Measurements from ENCODE around the gene GNAI1. TPM values are rescaled to one million over a fixed set of nuclear protein-coding genes. Genes with fewer than 3 reads are reported as not detected.

Gene GNAI1
- total RNA-seq, 1 donor from 2014 or later, result 132 TPM

DNA sequence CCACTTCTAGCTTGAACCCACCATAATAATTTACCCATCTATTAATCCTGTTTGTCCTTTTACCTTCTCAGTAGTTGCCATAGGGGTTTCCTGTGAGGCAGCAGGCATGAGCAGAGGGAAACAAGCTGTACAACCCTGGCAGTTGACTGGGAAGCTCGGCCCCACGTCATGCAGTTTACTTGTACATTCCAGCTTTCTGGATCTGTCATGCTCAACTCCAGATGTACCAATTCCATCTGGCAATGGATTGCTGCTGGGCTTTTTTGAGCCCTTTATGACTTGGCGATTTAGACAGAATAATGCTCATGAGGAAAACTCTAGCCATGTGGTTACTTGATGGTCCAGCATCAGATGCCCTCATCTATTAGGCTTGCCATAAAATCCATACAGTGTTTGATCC lies 112.5 kb downstream of the GNAI1 start:
- TF ChIP-seq, protein P1, sequence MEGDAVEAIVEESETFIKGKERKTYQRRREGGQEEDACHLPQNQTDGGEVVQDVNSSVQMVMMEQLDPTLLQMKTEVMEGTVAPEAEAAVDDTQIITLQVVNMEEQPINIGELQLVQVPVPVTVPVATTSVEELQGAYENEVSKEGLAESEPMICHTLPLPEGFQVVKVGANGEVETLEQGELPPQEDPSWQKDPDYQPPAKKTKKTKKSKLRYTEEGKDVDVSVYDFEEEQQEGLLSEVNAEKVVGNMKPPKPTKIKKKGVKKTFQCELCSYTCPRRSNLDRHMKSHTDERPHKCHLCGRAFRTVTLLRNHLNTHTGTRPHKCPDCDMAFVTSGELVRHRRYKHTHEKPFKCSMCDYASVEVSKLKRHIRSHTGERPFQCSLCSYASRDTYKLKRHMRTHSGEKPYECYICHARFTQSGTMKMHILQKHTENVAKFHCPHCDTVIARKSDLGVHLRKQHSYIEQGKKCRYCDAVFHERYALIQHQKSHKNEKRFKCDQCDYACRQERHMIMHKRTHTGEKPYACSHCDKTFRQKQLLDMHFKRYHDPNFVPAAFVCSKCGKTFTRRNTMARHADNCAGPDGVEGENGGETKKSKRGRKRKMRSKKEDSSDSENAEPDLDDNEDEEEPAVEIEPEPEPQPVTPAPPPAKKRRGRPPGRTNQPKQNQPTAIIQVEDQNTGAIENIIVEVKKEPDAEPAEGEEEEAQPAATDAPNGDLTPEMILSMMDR (IDR thresholded peaks at IDR 0.05; ENCODE audit: unreplicated experiment), result no peak
- no peak overlapping the region for H3K27ac Mint-ChIP-seq (ENCODE audit: unreplicated experiment)
- H3K9me3 Mint-ChIP-seq (ENCODE audit: unreplicated experiment), result no peaks in the 10 kb centered on the region

DNA sequence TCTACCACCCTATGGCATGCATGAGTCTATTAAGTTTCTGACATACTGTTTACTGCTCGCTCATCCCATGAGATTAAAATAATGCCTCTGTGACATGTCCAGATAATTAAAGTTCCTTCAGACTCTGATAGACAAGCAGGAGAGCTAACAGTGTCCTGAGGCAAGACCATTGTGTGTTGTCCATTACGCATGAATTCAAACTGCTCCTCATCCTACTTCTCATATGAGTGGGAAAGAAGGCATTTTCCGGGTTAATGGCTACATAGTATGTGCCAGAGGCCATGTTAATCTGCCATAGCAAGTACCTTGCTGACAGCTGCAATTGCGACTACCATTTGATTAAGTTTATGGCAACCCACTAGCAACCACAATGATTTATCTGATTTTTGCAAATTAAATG lies 113.3 kb downstream of the GNAI1 start:
- H3K27ac Mint-ChIP-seq (ENCODE audit: unreplicated experiment), result no peak overlapping the region
- H3K4me3 Mint-ChIP-seq (ENCODE audit: unreplicated experiment), result no peak overlapping the region
- H3K27me3 Mint-ChIP-seq (ENCODE audit: unreplicated experiment), result no peaks in the 10 kb centered on the region
- TF ChIP-seq, protein P1 (IDR thresholded peaks at IDR 0.05; ENCODE audit: unreplicated experiment), result no peak
- DNase-seq (ENCODE audit: low spot score), result no peak
- H3K36me3 Mint-ChIP-seq (ENCODE audit: low read depth, unreplicated experiment), result no peaks in the 10 kb centered on the region
- no peaks in the 10 kb centered on the region for H3K9me3 Mint-ChIP-seq (ENCODE audit: unreplicated experiment)
- peaks cover 8% of the 10 kb centered on the region for H3K4me1 Mint-ChIP-seq (ENCODE audit: unreplicated experiment)

More for the DNA sequence above, 112.5 kb downstream of the GNAI1 start:
- no peaks in the 10 kb centered on the region for H3K27me3 Mint-ChIP-seq (ENCODE audit: unreplicated experiment)
- no peaks in the 10 kb centered on the region for H3K36me3 Mint-ChIP-seq (ENCODE audit: low read depth, unreplicated experiment)
- no peak for DNase-seq (ENCODE audit: low spot score)
- H3K4me3 Mint-ChIP-seq (ENCODE audit: unreplicated experiment), result no peak overlapping the region
- peaks cover 8% of the 10 kb centered on the region for H3K4me1 Mint-ChIP-seq (ENCODE audit: unreplicated experiment)

DNA sequence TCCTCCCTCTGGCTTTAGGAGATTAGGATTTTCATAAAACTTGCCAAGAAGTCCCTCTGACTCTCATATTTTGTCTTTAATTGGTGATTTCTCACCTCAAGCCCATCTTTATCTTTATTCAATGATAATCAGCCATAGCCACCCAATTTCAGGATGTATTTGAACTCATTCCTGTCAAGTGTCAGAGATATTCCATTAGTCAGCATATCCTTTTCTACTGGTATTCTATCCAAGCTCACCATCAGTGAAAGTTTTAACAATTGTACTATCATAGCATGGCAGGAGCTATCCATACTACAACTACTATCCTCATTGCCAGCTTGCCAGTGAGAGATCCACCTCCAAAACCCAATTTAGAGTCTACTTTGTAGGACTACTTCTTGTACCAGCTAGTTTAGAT lies 114.6 kb downstream of the GNAI1 start:
- TF ChIP-seq, protein P1 (IDR thresholded peaks at IDR 0.05; ENCODE audit: unreplicated experiment), result no peak
- Mint-ChIP-seq H3K4me1 (ENCODE audit: unreplicated experiment) (peaks cover 8% of the 10 kb centered on the region), H3K36me3 (ENCODE audit: low read depth, unreplicated experiment) (no peaks in the 10 kb centered on the region), H3K4me3 (ENCODE audit: unreplicated experiment) (no peak overlapping the region), H3K27ac (ENCODE audit: unreplicated experiment) (no peak overlapping the region), H3K9me3 (ENCODE audit: unreplicated experiment) (no peaks in the 10 kb centered on the region), H3K27me3 (ENCODE audit: unreplicated experiment) (no peaks in the 10 kb centered on the region)
- no peak for DNase-seq (ENCODE audit: low spot score)

DNA sequence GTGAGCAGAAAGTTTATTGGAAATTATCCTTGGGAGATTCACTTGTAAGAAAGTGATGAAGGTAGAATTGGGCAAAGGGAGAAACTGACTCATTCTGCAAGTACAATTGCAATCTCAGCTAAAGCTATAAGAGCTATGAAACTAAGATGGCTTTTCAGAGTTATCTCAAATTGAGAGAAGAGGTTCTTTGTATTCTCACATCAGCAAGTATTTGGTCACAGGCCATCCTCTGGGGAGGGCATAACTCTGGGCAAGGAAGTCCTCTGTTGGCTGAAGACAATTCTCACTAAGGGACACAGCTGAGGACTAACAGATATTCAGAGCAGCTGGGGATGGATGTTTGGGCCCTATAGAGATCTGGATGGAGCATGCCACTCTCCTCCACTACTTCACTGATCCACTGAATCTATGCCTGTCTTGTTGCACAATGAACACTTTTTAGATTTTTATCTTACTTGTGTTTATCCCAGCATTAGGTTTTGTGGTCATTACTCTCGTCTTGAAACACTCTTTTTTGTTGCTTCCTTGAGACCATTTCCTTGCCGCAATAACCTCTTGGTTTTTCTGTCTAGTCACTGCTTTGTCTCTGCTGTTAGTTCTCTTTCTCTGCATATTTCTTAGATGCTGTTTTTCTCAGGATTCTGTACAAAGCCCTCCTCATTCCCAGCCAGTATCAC lies 115.1 kb downstream of the GNAI1 start:
- no peaks in the 10 kb centered on the region for H3K36me3 Mint-ChIP-seq (ENCODE audit: low read depth, unreplicated experiment)

DNA sequence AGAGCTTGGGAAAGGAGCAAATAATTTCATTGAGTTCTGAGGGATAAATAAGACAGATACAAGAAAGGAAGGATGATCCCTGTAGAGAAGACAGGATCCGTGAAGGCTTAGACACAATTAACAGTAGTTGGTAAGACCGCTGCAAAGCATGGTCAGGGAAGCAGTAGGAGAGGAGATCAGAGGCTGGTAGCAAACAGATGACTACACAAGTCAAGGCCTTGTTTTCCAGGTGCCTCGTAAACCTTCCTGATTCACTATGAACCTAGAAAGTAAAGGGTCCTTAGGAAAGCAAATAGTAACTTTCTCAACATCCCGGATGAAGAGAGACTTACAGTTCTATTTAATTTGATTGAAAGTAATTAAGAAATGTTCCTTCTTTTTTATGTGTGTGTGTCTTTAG lies 118.6 kb downstream of the GNAI1 start:
- no peaks in the 10 kb centered on the region for H3K27me3 Mint-ChIP-seq (ENCODE audit: unreplicated experiment)
- no peaks in the 10 kb centered on the region for H3K36me3 Mint-ChIP-seq (ENCODE audit: low read depth, unreplicated experiment)
- H3K27ac Mint-ChIP-seq (ENCODE audit: unreplicated experiment), result no peak overlapping the region
- H3K9me3 Mint-ChIP-seq (ENCODE audit: unreplicated experiment), result no peaks in the 10 kb centered on the region
- H3K4me3 Mint-ChIP-seq (ENCODE audit: unreplicated experiment), result no peak overlapping the region
- TF ChIP-seq, protein P1 (IDR thresholded peaks at IDR 0.05; ENCODE audit: unreplicated experiment), result no peak
- no peak for DNase-seq (ENCODE audit: low spot score)
- H3K4me1 Mint-ChIP-seq (ENCODE audit: unreplicated experiment), result no peaks in the 10 kb centered on the region

More for the DNA sequence above, 115.1 kb downstream of the GNAI1 start:
- Mint-ChIP-seq H3K27ac (ENCODE audit: unreplicated experiment) (no peak overlapping the region), H3K27me3 (ENCODE audit: unreplicated experiment) (no peaks in the 10 kb centered on the region), H3K4me3 (ENCODE audit: unreplicated experiment) (no peak overlapping the region), H3K4me1 (ENCODE audit: unreplicated experiment) (peaks cover 8% of the 10 kb centered on the region), H3K9me3 (ENCODE audit: unreplicated experiment) (no peaks in the 10 kb centered on the region)
- no peak for DNase-seq (ENCODE audit: low spot score)
- TF ChIP-seq, protein P1 (IDR thresholded peaks at IDR 0.05; ENCODE audit: unreplicated experiment), result no peak
